ENCODE results near the gene BRPF1.

BRPF1 gene

DNA sequence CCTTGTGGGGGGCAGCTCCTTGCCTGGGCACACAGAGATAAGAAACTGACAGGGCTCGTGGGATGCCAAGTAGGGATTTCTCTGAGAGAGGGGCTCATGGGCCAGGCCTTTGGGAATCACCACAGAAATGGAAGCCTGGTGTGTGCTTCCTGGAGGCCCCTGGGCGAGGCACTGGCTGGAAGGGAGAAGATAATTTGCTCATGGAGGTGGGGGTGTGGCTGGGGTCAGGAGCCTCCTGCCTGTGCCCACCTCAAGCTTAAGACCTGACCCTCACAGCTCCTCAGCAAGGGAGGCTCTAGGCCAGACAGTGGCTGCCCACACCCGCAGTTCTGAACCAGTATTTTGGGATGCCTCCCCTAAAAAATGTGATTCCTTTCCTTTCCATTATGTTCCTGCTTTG is 44.8 kb upstream of the BRPF1 start:
- no peak for DNase-seq (ENCODE audit: low read depth)
- H3K4me3 ChIP-seq (ENCODE audit: low read depth, low read length), result no peak overlapping the region
- TF ChIP-seq, protein P1, sequence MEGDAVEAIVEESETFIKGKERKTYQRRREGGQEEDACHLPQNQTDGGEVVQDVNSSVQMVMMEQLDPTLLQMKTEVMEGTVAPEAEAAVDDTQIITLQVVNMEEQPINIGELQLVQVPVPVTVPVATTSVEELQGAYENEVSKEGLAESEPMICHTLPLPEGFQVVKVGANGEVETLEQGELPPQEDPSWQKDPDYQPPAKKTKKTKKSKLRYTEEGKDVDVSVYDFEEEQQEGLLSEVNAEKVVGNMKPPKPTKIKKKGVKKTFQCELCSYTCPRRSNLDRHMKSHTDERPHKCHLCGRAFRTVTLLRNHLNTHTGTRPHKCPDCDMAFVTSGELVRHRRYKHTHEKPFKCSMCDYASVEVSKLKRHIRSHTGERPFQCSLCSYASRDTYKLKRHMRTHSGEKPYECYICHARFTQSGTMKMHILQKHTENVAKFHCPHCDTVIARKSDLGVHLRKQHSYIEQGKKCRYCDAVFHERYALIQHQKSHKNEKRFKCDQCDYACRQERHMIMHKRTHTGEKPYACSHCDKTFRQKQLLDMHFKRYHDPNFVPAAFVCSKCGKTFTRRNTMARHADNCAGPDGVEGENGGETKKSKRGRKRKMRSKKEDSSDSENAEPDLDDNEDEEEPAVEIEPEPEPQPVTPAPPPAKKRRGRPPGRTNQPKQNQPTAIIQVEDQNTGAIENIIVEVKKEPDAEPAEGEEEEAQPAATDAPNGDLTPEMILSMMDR (IDR thresholded peaks at IDR 0.05; ENCODE audit: control insufficient read depth, extremely low read depth, insufficient read depth), result no peak

DNA sequence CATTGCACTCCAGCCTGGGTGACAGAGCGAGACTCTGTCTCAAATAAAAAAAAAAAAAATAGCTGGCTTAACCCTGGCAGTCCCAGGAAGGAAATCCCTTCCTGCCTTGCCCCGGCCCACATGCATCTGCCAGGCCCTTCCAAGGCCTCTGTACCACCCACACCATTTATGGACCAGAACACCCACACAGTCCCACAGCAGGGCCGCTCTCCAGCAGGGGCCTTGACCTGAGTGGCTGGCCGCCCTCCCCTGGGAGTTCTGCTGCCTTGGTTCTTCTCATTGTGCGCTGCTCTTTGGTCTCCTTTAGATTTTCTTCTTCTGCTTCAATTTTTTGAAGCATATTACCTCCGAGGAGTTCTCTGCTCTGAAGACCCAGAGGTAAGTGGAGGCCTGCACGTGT is 44.0 kb upstream of the BRPF1 start:
- H3K4me3 ChIP-seq (ENCODE audit: low read depth, low read length), result no peak overlapping the region

DNA sequence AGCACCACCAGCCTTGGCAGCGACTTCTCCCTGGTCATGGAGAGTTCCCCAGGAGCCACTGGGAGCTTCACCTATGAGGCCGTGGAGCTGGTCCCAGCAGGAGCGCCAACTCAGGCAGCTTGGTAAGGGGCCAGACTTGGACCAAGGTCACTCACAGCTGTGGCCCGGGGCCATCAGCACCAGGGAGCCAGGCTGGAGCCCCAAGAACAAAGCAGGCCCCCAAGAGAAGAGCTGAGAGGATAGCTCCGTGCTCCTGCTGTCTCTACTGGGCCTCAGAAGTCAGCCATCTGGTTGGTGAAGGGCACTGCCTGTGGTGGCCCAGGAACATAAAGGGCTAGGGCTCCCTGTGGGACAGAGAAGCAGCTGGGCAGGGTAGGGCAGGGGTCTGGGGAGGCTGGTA is 42.6 kb upstream of the BRPF1 start:
- no peak overlapping the region for H3K4me3 ChIP-seq (ENCODE audit: low read depth, low read length)
- TF ChIP-seq, protein P1 (IDR thresholded peaks at IDR 0.05; ENCODE audit: control insufficient read depth, extremely low read depth, insufficient read depth), result no peak
- DNase-seq (ENCODE audit: low read depth), result no peak

More for the DNA sequence above, 44.0 kb upstream of the BRPF1 start:
- TF ChIP-seq, protein P1 (IDR thresholded peaks at IDR 0.05; ENCODE audit: control insufficient read depth, extremely low read depth, insufficient read depth), result no peak
- no peak for DNase-seq (ENCODE audit: low read depth)

DNA sequence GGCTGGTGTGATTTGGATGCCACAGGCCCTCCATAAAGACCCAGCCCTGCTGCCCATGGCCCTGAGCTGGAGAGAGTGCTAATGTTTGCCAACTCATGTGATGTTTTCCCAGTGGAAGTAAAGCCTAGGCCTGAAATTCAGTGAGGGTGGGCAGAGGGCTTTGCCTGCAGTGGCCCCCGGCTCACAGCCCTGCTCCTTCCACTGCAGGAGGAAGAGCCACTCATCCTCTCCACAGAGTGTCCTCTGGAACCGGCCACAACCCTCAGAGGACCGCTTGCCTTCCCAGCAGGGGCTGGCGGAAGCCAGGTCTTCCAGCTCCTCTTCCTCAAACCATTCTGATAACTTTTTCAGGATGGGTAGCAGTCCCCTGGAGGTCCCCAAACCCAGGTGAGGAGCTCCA is 41.8 kb upstream of the BRPF1 start:
- H3K4me3 ChIP-seq (ENCODE audit: low read depth, low read length), result no peak overlapping the region
- TF ChIP-seq, protein P1 (IDR thresholded peaks at IDR 0.05; ENCODE audit: control insufficient read depth, extremely low read depth, insufficient read depth), result no peak
- DNase-seq (ENCODE audit: low read depth), result no peak

DNA sequence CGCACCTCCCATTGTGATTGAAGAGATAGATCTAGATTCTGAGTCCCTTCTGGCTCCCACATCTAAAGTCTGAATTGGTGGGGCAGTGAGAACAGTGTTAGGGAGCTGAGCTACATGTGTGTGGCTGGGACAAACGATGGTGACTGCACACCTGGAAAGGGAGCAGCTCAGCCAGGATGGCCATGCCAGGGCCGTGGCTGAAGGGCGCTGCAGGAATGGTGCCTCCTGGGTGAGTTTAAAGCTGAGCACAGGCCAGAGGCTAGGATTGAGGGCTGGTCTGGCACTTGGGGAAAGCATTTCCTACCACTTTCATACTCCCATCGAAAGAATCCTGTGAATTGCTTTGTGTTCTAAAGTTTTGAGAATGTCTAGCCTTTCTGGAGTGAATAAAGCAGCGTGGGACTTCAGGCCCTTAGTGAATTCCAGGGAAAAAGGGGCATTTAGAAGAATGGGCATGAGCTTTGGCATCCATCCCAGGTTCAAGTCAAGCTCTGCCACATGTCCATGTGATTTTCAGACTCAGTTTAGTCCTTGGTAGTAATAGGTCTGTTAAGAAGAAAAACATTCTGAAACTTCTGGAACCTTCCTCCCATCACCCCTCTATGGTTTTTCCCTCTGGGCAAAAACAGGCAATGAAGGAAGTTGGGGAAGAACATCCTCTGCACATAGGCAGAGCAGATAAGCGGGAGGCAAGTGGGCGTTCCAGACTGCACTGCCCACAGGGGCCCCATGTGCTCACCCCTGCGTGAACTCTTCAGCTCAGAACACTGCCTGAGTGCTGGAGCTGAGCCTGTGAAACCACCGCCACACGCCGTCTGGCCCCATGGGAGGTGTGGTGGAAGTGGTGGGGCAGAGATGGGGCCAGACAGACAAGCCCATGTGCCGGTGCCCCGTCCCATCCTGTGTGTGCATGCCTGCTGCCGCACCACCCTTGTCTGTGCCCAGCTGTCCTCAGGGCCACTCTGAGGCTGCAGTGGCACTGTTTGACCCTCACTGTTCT is 40.8 kb upstream of the BRPF1 start:
- TF ChIP-seq, protein P1 (IDR thresholded peaks at IDR 0.05; ENCODE audit: control insufficient read depth, extremely low read depth, insufficient read depth), result no peak
- no peak overlapping the region for H3K4me3 ChIP-seq (ENCODE audit: low read depth, low read length)
- no peak for DNase-seq (ENCODE audit: low read depth)

DNA sequence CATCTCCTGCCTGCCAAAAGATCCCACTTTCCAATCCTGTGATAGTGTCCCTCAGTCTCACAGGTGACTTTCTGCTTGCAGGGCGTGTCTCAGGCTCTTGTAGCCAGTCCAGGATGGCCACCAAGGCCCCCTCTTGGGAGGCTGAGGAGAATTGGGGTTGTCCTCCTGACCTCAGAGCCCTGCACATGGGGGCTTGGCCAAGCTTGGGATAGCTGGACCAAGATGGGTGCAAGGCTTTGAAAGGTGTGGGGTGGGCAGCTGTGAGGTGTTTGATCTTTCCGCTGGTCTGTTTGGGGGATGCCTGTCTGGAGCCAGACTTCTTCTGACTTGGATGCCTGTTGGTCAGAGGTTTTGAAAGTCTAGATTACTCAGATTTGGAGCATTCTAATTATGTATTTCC is 39.9 kb upstream of the BRPF1 start:
- DNase-seq (ENCODE audit: low read depth), result no peak
- TF ChIP-seq, protein P1 (IDR thresholded peaks at IDR 0.05; ENCODE audit: control insufficient read depth, extremely low read depth, insufficient read depth), result no peak
- H3K4me3 ChIP-seq (ENCODE audit: low read depth, low read length), result no peak overlapping the region
